ENCODE measurements around the gene PHKA2. TPM values are rescaled to one million over a fixed set of nuclear protein-coding genes. Genes with fewer than 3 reads are reported as not detected.

PHKA2 gene
- total and polyA plus RNA-seq, 2 of the 4 experiments (the other 2 are of a cell fraction): 10.0 to 21.5 TPM

DNA sequence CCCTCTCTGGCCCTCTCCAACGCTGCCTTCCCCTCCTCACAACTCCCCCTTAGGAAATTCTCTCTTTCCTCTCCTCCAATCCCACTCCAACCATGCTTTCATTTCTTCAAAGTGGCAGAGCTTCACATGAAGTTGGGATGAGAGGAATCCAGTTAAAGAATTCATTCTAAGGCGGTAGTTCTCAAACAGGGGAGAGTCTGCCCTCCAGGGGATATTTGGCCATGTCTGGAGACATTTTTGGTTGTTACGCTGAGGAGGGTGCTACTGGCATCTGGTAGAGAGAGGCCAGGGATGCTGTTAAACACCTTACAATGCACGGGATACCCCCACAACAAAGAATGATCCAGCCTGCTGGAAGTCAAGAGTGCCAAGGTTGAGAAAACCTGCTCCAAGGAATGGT is 40.5 kb upstream of the PHKA2 start:
- no peak overlapping the region for H2BK5ac ChIP-seq (ENCODE audit: low read depth, low read length, poor library complexity, severe bottlenecking)
- H3K23ac ChIP-seq (ENCODE audit: low read depth, low read length): no peak overlapping the region
- no peak overlapping the region for H4K8ac ChIP-seq (ENCODE audit: low read depth in 2 of 2, low read length in 2 of 2)
- no peak overlapping the region for H4K5ac ChIP-seq (ENCODE audit: low read depth, low read length)
- ChIA-PET POLR2A (ENCODE audit: unreplicated experiment) (no interaction called here), CTCF (interaction anchor here (0.6 to 1.4 kb wide), 2 partner anchors 25 to 946 kb away, joined by 3 to 9 read pairs; no protein-coding TSS in a partner anchor)
- H4K20me1 ChIP-seq (ENCODE audit: insufficient read depth, low read length): no peaks in the 10 kb centered on the region
- H3K9me1 ChIP-seq (ENCODE audit: insufficient read depth, low read length): no peaks in the 10 kb centered on the region
- in situ Hi-C loops (cut with MboI; ENCODE audit: low sequenced_read_pairs) (no loop called here), intact Hi-C loops (cut with micrococcal nuclease) (loop anchor here (5.0 kb wide), 1 partner anchor 308 kb away; no protein-coding TSS in a partner anchor), dilution Hi-C loops (cut with HindIII; ENCODE audit: low sequenced_read_pairs, unreplicated experiment) (no loop called here)
- no peaks in the 10 kb centered on the region for H3K4me1 ChIP-seq (ENCODE audit: control insufficient read depth, insufficient read depth, low read length)
- no peak overlapping the region for H2AK9ac ChIP-seq (replicated peaks; ENCODE audit: low read depth, low read length, poor library complexity)
- H3K4me2 ChIP-seq (ENCODE audit: low read depth, low read length): no peak overlapping the region
- no peak overlapping the region for H3K4ac ChIP-seq (ENCODE audit: low read depth, low read length)
- TF ChIP-seq, protein P1, sequence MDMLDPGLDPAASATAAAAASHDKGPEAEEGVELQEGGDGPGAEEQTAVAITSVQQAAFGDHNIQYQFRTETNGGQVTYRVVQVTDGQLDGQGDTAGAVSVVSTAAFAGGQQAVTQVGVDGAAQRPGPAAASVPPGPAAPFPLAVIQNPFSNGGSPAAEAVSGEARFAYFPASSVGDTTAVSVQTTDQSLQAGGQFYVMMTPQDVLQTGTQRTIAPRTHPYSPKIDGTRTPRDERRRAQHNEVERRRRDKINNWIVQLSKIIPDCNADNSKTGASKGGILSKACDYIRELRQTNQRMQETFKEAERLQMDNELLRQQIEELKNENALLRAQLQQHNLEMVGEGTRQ (IDR thresholded peaks at IDR 0.05; ENCODE audit: low read depth, low read length): no peak
- TF ChIP-seq NFE2L2 (IDR thresholded peaks at IDR 0.05; ENCODE audit: low read depth, low read length): no peak
- TF ChIP-seq, protein P2, sequence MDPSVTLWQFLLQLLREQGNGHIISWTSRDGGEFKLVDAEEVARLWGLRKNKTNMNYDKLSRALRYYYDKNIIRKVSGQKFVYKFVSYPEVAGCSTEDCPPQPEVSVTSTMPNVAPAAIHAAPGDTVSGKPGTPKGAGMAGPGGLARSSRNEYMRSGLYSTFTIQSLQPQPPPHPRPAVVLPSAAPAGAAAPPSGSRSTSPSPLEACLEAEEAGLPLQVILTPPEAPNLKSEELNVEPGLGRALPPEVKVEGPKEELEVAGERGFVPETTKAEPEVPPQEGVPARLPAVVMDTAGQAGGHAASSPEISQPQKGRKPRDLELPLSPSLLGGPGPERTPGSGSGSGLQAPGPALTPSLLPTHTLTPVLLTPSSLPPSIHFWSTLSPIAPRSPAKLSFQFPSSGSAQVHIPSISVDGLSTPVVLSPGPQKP (IDR thresholded peaks at IDR 0.05; ENCODE audit: borderline replicate concordance, low read depth, low read length): no peak
- no peak overlapping the region for H3K9ac ChIP-seq (ENCODE audit: low read depth, low read length)
- no peak overlapping the region for H2AFZ ChIP-seq (replicated peaks; ENCODE audit: low read length, poor library complexity)
- H2BK15ac ChIP-seq (ENCODE audit: low read depth, low read length): no peak overlapping the region
- no peak overlapping the region for H3K14ac ChIP-seq (replicated peaks; ENCODE audit: low read depth, low read length)
- H3K4me3 ChIP-seq (ENCODE audit: insufficient read depth, low read depth, low read length): no peak overlapping the region
- no peak overlapping the region for H4K91ac ChIP-seq (ENCODE audit: insufficient read depth, low read depth, low read length)
- H2BK120ac ChIP-seq (ENCODE audit: low read depth, low read length): no peak overlapping the region
- no peak overlapping the region for H3K56ac ChIP-seq (ENCODE audit: extremely low read depth, insufficient read depth, low read length)
- H3K18ac ChIP-seq (ENCODE audit: low read depth, low read length): no peak overlapping the region
- H2AK5ac ChIP-seq (ENCODE audit: low read depth, low read length): no peak overlapping the region
- no peak overlapping the region for H3K27ac ChIP-seq (ENCODE audit: insufficient read depth, low read length)
- H3K79me1 ChIP-seq (ENCODE audit: low read depth in 1 of 2, low read length in 2 of 2): no peaks in the 10 kb centered on the region
- no CpG with 5 or more reads among the region's 4 CpGs for WGBS, 2 experiments (ENCODE audit: extremely low coverage in 2 of 2, insufficient read length in 1 of 2)
- BruUV-seq (replicated peaks): no TSS peak
- no peaks in the 10 kb centered on the region for H3K36me3 ChIP-seq (ENCODE audit: control insufficient read depth, insufficient read depth, low read length)
- no peak overlapping the region for H2BK20ac ChIP-seq (ENCODE audit: low read depth, low read length)
- ATAC-seq (ENCODE audit: low read depth): no peak
- H3K9me3 ChIP-seq (ENCODE audit: control insufficient read depth, insufficient read depth, low read length): no peaks in the 10 kb centered on the region
- no peak for DNase-seq
- no peaks in the 10 kb centered on the region for H3K27me3 ChIP-seq (ENCODE audit: control insufficient read depth, insufficient read depth, low read length)
